IPS-11a (cell line): ENCODE data around the gene TTR.

Experiments used
- H3K4me3 ChIP-seq: one replicate; pipeline ENCODE4 v1.5.1; 2013; ENCODE audit warnings: low read depth, low read length, control low read depth

Gene TTR

GRCh38 chr18:31578126-31578525, 13.6 kb upstream of the TTR start:
- no peak overlapping the region for H3K4me3 ChIP-seq

GRCh38 chr18:31579375-31579774, 12.3 kb upstream of the TTR start:
- no peak overlapping the region for H3K4me3 ChIP-seq

- no peak overlapping the region for H3K4me3 ChIP-seq
Observed at GRCh38 chr18:31581498-31582197, 10.0 kb upstream of the TTR start.

GRCh38 chr18:31583185-31583854, 8.4 kb upstream of the TTR start:
- no peak overlapping the region for H3K4me3 ChIP-seq

GRCh38 chr18:31585991-31586390, 5.7 kb upstream of the TTR start:
- H3K4me3 ChIP-seq, result no peak overlapping the region

GRCh38 chr18:31586616-31587015, 5.1 kb upstream of the TTR start:
- no peak overlapping the region for H3K4me3 ChIP-seq

- no peak overlapping the region for H3K4me3 ChIP-seq
Observed at GRCh38 chr18:31587529-31587928, 4.1 kb upstream of the TTR start.

GRCh38 chr18:31590570-31590969, 1.1 kb upstream of the TTR start:
- H3K4me3 ChIP-seq, result no peak overlapping the region

- no peak overlapping the region for H3K4me3 ChIP-seq
Observed at GRCh38 chr18:31591113-31591512, 564 bp upstream of the TTR start.

GRCh38 chr18:31592506-31593157, 955 bp downstream of the TTR start:
- H3K4me3 ChIP-seq, result no peak overlapping the region

- no peak overlapping the region for H3K4me3 ChIP-seq
Observed at GRCh38 chr18:31595121-31595771, 3.6 kb downstream of the TTR start.

- no peak overlapping the region for H3K4me3 ChIP-seq
Observed at GRCh38 chr18:31596081-31596872, 4.6 kb downstream of the TTR start.

- H3K4me3 ChIP-seq, result no peak overlapping the region
Observed at GRCh38 chr18:31598021-31598805, 6.5 kb downstream of the TTR start.

- no peak overlapping the region for H3K4me3 ChIP-seq
Observed at GRCh38 chr18:31603315-31603714, 11.6 kb downstream of the TTR start.

GRCh38 chr18:31606265-31606664, 14.6 kb downstream of the TTR start:
- no peak overlapping the region for H3K4me3 ChIP-seq

- H3K4me3 ChIP-seq, result no peak overlapping the region
Observed at GRCh38 chr18:31607384-31607783, 15.7 kb downstream of the TTR start.

- no peak overlapping the region for H3K4me3 ChIP-seq
Observed at GRCh38 chr18:31609886-31610285, 18.2 kb downstream of the TTR start.

GRCh38 chr18:31610286-31611205, 18.9 kb downstream of the TTR start:
- no peak overlapping the region for H3K4me3 ChIP-seq

- no peak overlapping the region for H3K4me3 ChIP-seq
Observed at GRCh38 chr18:31611511-31611910, 19.8 kb downstream of the TTR start.
